SK-N-MC (cell line): ENCODE measurements around the gene FER1L5.
"Not testable (repeated sequence)": the region's sequence is repeated elsewhere in the genome, so short reads cannot be mapped to it uniquely, and the experiment has no call there.

Experiments
- DNase-seq: peaks from one replicate; pipeline ENCODE4 v3.0.0-alpha.2; 2011; ENCODE audit warnings: low read depth, low spot score
- H3K27ac ChIP-seq: fragments of 200-600 bp; sonication (generic); 2 replicates; pipeline ENCODE4 v1.5.1; 2016; ENCODE audit warnings: mixed run types
- H3K36me3 ChIP-seq: fragments of 200-600 bp; sonication (generic); 2 replicates; pipeline ENCODE4 v1.6.1; 2017; ENCODE audit warnings: antibody characterized with exemption, low read length, mixed read lengths; ENCODE audit not compliant: insufficient read depth
- H3K4me3 ChIP-seq: fragments of 200-600 bp; sonication (generic); 2 replicates; pipeline ENCODE4 v1.5.1; 2016
- H3K9ac ChIP-seq: fragments of 200-600 bp; sonication (generic); 2 replicates; pipeline ENCODE4 v1.8.0; 2017; ENCODE audit warnings: mixed run types, mixed read lengths; ENCODE audit not compliant: insufficient read length
- H3K9me3 ChIP-seq: fragments of 200-600 bp; sonication (generic); 2 replicates; pipeline ENCODE4 v1.6.1; 2017; ENCODE audit warnings: low read depth, mild to moderate bottlenecking, antibody characterized with exemption, low read length, moderate library complexity, mixed read lengths
- EZH2 ChIP-seq: fragments of 200-600 bp; sonication (generic); IDR thresholded peaks from one replicate; pipeline ENCODE4 v1.6.1; 2017; ENCODE audit warnings: antibody characterized with exemption
- FOXP2 ChIP-seq: optimal IDR thresholded peaks from 2 replicates; pipeline ENCODE3; 2011; ENCODE audit warnings: mild to moderate bottlenecking, moderate library complexity; ENCODE audit not compliant: insufficient read depth; ENCODE audit errors: extremely low read length, control extremely low read depth
- POLR2AphosphoS5 ChIP-seq: IDR thresholded peaks from 2 replicates; pipeline ENCODE4 v1.6.1; 2012; ENCODE audit warnings: mild to moderate bottlenecking, low read depth, low read length, borderline replicate concordance

Gene FER1L5

GRCh38 chr2:96647681-96648080 is 5.1 kb downstream of the FER1L5 start:
- Histone ChIP-seq H3K9me3 (no peaks in the 10 kb centered on the region), H3K9ac (no peak overlapping the region), H3K27ac (no peak overlapping the region), H3K36me3 (no peaks in the 10 kb centered on the region), H3K4me3 (no peak overlapping the region)
- TF ChIP-seq FOXP2 (no peak), EZH2 (no peak), POLR2AphosphoS5 (no peak)
- DNase-seq, result no peak

- Histone ChIP-seq H3K9ac (no peak overlapping the region), H3K27ac (no peak overlapping the region), H3K4me3 (no peak overlapping the region), H3K36me3 (no peaks in the 10 kb centered on the region), H3K9me3 (no peaks in the 10 kb centered on the region)
- no peak for DNase-seq
- TF ChIP-seq FOXP2 (no peak), POLR2AphosphoS5 (no peak), EZH2 (no peak)
Observed at GRCh38 chr2:96648306-96648930, 5.9 kb downstream of the FER1L5 start.

- no peak for TF ChIP-seq FOXP2
- no peak for TF ChIP-seq POLR2AphosphoS5
- no peak for TF ChIP-seq EZH2
- no peak overlapping the region for H3K4me3 ChIP-seq
Observed at GRCh38 chr2:96649342-96649741, 6.8 kb downstream of the FER1L5 start.

GRCh38 chr2:96651793-96652192 is 9.2 kb downstream of the FER1L5 start:
- Histone ChIP-seq H3K9ac (no peak overlapping the region), H3K4me3 (no peak overlapping the region), H3K27ac (no peak overlapping the region), H3K9me3 (no peaks in the 10 kb centered on the region), H3K36me3 (no peaks in the 10 kb centered on the region)
- TF ChIP-seq FOXP2 (no peak), POLR2AphosphoS5 (no peak)
- DNase-seq, result no peak

More at GRCh38 chr2:96649342-96649741, 6.8 kb downstream of the FER1L5 start:
- DNase-seq, result no peak
- Histone ChIP-seq H3K9ac (no peak overlapping the region), H3K27ac (no peak overlapping the region), H3K36me3 (no peaks in the 10 kb centered on the region), H3K9me3 (no peaks in the 10 kb centered on the region)

GRCh38 chr2:96654791-96655190 is 12.2 kb downstream of the FER1L5 start:
- H3K27ac ChIP-seq, H3K36me3 ChIP-seq, H3K9ac ChIP-seq, H3K9me3 ChIP-seq, DNase-seq, H3K4me3 ChIP-seq: not testable (repeated sequence)

GRCh38 chr2:96655526-96655925 is 13.0 kb downstream of the FER1L5 start:
- no peaks in the 10 kb centered on the region for H3K36me3 ChIP-seq

GRCh38 chr2:96656540-96656939 is 14.0 kb downstream of the FER1L5 start:
- Histone ChIP-seq H3K27ac (no peak overlapping the region), H3K4me3 (no peak overlapping the region), H3K9me3 (no peaks in the 10 kb centered on the region), H3K9ac (no peak overlapping the region), H3K36me3 (no peaks in the 10 kb centered on the region)
- DNase-seq, result no peak
- TF ChIP-seq POLR2AphosphoS5 (no peak), FOXP2 (no peak), EZH2 (no peak)

More at GRCh38 chr2:96655526-96655925, 13.0 kb downstream of the FER1L5 start:
- no peak for TF ChIP-seq POLR2AphosphoS5
- no peak for TF ChIP-seq FOXP2
- no peak for TF ChIP-seq EZH2
- Histone ChIP-seq H3K9ac (no peak overlapping the region), H3K4me3 (no peak overlapping the region), H3K9me3 (no peaks in the 10 kb centered on the region), H3K27ac (no peak overlapping the region)
- DNase-seq, result no peak

- TF ChIP-seq POLR2AphosphoS5, result no peak
- no peak for TF ChIP-seq EZH2
- no peak for TF ChIP-seq FOXP2
- Histone ChIP-seq H3K27ac (no peak overlapping the region), H3K4me3 (no peak overlapping the region), H3K36me3 (no peaks in the 10 kb centered on the region), H3K9ac (no peak overlapping the region), H3K9me3 (no peaks in the 10 kb centered on the region; the same call in 1 of the 2 replicates)
- DNase-seq, result no peak
Observed at GRCh38 chr2:96661324-96661723, 18.8 kb downstream of the FER1L5 start.

- no peak for DNase-seq
- TF ChIP-seq EZH2, result no peak
- no peak overlapping the region for H3K4me3 ChIP-seq
- H3K27ac ChIP-seq, result no peak overlapping the region
- no peaks in the 10 kb centered on the region; the same call in 1 of the 2 replicates for H3K9me3 ChIP-seq
- H3K36me3 ChIP-seq, result no peaks in the 10 kb centered on the region
- no peak overlapping the region for H3K9ac ChIP-seq
Observed at GRCh38 chr2:96662360-96662759, 19.8 kb downstream of the FER1L5 start.

- no peak for DNase-seq
- no peak overlapping the region for H3K9ac ChIP-seq
- H3K36me3 ChIP-seq, result no peaks in the 10 kb centered on the region
- no peak overlapping the region for H3K27ac ChIP-seq
- TF ChIP-seq FOXP2 (no peak), POLR2AphosphoS5 (no peak), EZH2 (no peak)
- H3K9me3 ChIP-seq, result no peaks in the 10 kb centered on the region; the same call in 1 of the 2 replicates
- H3K4me3 ChIP-seq, result no peak overlapping the region
Observed at GRCh38 chr2:96663177-96663576, 20.6 kb downstream of the FER1L5 start.
